ENCODE measurements around the gene ULK2.

The ULK2 gene

DNA sequence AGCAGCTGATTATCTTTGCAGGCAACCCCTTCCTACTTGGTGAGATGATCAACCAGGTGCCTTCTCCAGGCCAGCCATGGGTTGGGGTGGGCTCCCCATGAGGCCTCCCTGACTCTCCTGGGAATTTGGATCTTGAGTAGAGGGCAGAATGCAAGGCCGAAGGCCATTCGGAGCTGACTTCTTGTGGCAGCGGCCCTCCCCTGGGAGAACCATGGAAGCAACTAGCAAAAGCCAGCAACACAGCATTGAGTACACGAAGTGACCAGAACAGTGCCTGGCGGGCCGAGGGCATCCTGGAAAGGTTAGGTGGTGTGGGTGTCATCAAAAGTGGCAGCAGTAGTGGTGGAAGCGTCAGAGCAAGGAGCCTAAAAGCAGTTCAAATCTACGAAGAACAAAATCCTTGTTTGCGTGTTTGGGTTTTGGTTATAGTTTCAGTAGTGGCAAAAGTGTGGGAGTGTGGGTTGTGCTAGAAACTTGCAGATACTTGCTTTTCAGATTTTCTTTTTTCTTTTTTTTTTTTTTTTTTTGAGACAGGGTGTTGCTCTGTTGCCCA, 117.6 kb downstream of the ULK2 start:
- Histone ChIP-seq H3K4me3 (ENCODE audit: insufficient read depth, low read depth, low read length, poor library complexity, severe bottlenecking) (no peak overlapping the region), H3K27me3 (replicated peaks; ENCODE audit: control insufficient read depth, insufficient read depth, low read length, poor library complexity, severe bottlenecking) (no peaks in the 10 kb centered on the region), H3K4me1 (ENCODE audit: control insufficient read depth, insufficient read depth, low read length, poor library complexity, severe bottlenecking) (peaks cover 3% of the 10 kb centered on the region), H3K27ac (ENCODE audit: insufficient read depth, low read length, poor library complexity, severe bottlenecking) (no peak overlapping the region), H3K9me3 (ENCODE audit: control insufficient read depth, low read length) (no peaks in the 10 kb centered on the region), H3K36me3 (ENCODE audit: control insufficient read depth, insufficient read depth, low read length) (no peaks in the 10 kb centered on the region)
- no peak for DNase-seq

DNA sequence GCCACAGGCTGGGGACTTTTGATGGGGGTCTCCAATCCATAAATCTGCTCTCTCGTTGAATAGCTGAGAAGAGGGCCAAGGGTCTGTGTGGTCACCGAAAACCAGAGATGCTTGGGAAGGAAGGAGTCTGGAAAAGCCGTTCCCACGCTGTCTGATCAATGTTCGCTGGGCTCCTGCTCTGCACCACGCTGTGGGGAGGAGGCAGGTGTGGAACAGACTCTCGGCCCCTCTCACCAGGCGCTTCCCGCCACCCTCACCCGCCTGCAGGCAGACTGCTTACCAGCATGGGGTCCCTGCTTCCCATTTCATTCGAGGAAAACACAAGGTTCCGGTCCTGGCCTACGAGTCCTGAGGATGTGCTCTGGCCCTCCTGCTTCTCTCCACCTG, 118.9 kb downstream of the ULK2 start:
- peaks cover 6% of the 10 kb centered on the region for H3K4me1 ChIP-seq (ENCODE audit: control insufficient read depth, insufficient read depth, low read length, poor library complexity, severe bottlenecking)
- no peak overlapping the region for H3K27ac ChIP-seq (ENCODE audit: insufficient read depth, low read length, poor library complexity, severe bottlenecking)

DNA sequence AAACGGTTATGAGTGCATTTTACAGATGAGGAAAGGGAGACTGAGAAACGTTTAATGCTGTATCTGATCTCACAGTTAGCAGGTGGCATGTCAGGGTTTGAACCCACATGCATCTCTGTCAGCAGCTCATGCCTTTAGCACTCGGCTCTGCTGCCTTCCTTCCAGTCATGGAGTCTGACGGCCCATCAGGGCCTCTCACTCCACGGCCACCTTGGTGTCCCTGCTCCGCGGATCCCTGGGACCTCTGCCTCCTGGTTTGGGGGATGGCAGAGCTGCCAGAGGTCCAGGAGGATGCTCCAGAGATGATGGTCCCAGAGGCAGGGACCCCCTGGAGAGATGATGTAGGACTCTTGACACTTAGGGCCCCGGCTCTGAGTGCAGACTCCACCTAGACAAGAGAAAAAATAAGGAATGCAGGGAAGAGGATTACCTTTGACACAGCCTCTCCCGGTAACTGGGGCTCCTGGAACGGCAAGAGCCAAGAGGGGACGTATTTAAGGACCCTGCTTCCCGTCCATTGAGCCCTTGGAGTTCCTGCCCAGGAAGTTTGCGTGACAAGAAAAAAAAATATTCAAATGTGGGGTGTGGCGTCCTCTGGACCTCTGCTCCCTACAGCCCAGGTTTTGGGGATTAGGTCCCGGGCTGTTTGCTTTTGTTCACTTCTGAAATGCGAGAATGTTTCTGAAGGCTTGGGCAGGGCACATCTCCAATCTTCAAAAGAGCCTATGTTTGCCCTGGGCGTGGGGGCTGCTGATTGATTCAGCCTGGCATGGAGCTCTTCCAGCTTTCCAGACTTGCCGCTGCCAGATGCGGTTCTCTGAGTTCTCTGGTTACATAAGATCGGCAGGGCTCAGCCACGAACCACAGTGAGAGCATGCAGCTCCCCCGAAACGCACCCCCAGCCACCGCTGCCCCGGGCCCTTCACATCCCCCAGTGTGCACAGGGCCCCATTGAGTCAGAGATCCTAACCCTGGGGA, 119.6 kb downstream of the ULK2 start, which contains the start of gene ALDH3A1:
Gene ALDH3A1 (minus strand): TSS at position 470 of the 978 bp plus-strand sequence. CDS start 3,169 bp downstream, outside the sequence.
- no peak for DNase-seq
- Histone ChIP-seq H3K9me3 (ENCODE audit: control insufficient read depth, low read length) (no peaks in the 10 kb centered on the region), H3K27ac (ENCODE audit: insufficient read depth, low read length, poor library complexity, severe bottlenecking) (no peak within 1 kb of the TSS), H3K4me3 (ENCODE audit: insufficient read depth, low read depth, low read length, poor library complexity, severe bottlenecking) (no peak within 1 kb of the TSS), H3K36me3 (ENCODE audit: control insufficient read depth, insufficient read depth, low read length) (no peaks in the 10 kb centered on the region), H3K27me3 (replicated peaks; ENCODE audit: control insufficient read depth, insufficient read depth, low read length, poor library complexity, severe bottlenecking) (no peaks in the 10 kb centered on the region), H3K4me1 (ENCODE audit: control insufficient read depth, insufficient read depth, low read length, poor library complexity, severe bottlenecking) (peaks cover 6% of the 10 kb centered on the region)

More for the DNA sequence above, 118.9 kb downstream of the ULK2 start:
- DNase-seq = no peak
- Histone ChIP-seq H3K27me3 (replicated peaks; ENCODE audit: control insufficient read depth, insufficient read depth, low read length, poor library complexity, severe bottlenecking) (no peaks in the 10 kb centered on the region), H3K4me3 (ENCODE audit: insufficient read depth, low read depth, low read length, poor library complexity, severe bottlenecking) (no peak overlapping the region), H3K36me3 (ENCODE audit: control insufficient read depth, insufficient read depth, low read length) (no peaks in the 10 kb centered on the region), H3K9me3 (ENCODE audit: control insufficient read depth, low read length) (no peaks in the 10 kb centered on the region)

DNA sequence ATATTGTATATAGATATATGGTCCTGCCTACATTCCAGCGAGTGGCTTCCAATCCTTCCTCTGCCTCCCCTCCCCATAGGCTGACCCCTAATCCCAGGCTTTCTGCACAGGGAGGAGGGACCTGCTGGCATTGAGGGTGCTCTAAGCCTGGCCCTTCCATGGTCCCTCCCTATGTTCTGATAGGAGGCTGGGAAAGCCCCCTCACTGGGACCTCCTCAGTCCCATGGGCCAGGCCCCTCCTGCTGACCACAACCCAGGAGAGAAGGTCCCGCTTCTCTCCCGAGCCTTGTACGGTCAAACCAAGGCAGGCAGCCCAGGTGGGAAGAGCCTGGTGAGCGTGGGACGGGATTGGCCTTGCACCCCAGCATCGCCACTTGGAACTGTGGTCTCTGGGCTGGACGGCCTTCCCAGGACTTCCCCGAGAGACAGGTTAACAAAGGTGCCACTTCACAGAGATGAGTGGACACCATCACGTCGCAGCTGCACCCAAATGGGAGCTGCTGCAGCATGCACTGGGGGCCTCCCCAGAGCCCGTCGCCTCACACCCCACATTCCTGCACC, 120.5 kb downstream of the ULK2 start:
- Histone ChIP-seq H3K4me1 (ENCODE audit: control insufficient read depth, insufficient read depth, low read length, poor library complexity, severe bottlenecking) (peaks cover 6% of the 10 kb centered on the region), H3K9me3 (ENCODE audit: control insufficient read depth, low read length) (no peaks in the 10 kb centered on the region), H3K27me3 (replicated peaks; ENCODE audit: control insufficient read depth, insufficient read depth, low read length, poor library complexity, severe bottlenecking) (no peaks in the 10 kb centered on the region), H3K4me3 (ENCODE audit: insufficient read depth, low read depth, low read length, poor library complexity, severe bottlenecking) (no peak overlapping the region), H3K27ac (ENCODE audit: insufficient read depth, low read length, poor library complexity, severe bottlenecking) (no peak overlapping the region), H3K36me3 (ENCODE audit: control insufficient read depth, insufficient read depth, low read length) (no peaks in the 10 kb centered on the region)
- no peak for DNase-seq

DNA sequence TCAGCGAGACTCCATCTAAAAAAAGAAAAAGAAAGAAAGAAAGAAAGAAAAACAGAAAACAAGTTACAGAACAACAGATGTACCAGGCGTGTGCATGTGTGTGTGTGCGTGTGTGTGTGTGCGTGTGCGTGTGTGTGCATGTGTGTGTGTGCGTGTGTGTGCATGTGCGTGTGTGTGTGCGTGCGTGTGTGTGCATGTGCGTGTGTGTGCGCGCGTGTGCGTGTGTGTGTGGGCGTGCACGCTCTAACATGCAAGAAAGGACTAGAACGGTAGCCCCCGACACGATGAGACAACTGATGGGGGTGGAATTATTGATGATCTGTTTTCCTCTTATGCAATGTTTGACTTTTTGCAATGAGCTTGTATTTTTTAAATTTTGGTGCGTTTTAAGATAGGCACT, 121.2 kb downstream of the ULK2 start:
- no peaks in the 10 kb centered on the region for H3K36me3 ChIP-seq (ENCODE audit: control insufficient read depth, insufficient read depth, low read length)
- DNase-seq = no peak
- no peaks in the 10 kb centered on the region for H3K9me3 ChIP-seq (ENCODE audit: control insufficient read depth, low read length)
- no peaks in the 10 kb centered on the region for H3K27me3 ChIP-seq (replicated peaks; ENCODE audit: control insufficient read depth, insufficient read depth, low read length, poor library complexity, severe bottlenecking)
- no peak overlapping the region for H3K4me3 ChIP-seq (ENCODE audit: insufficient read depth, low read depth, low read length, poor library complexity, severe bottlenecking)
- H3K4me1 ChIP-seq (ENCODE audit: control insufficient read depth, insufficient read depth, low read length, poor library complexity, severe bottlenecking) = peaks cover 6% of the 10 kb centered on the region
- H3K27ac ChIP-seq (ENCODE audit: insufficient read depth, low read length, poor library complexity, severe bottlenecking) = no peak overlapping the region

DNA sequence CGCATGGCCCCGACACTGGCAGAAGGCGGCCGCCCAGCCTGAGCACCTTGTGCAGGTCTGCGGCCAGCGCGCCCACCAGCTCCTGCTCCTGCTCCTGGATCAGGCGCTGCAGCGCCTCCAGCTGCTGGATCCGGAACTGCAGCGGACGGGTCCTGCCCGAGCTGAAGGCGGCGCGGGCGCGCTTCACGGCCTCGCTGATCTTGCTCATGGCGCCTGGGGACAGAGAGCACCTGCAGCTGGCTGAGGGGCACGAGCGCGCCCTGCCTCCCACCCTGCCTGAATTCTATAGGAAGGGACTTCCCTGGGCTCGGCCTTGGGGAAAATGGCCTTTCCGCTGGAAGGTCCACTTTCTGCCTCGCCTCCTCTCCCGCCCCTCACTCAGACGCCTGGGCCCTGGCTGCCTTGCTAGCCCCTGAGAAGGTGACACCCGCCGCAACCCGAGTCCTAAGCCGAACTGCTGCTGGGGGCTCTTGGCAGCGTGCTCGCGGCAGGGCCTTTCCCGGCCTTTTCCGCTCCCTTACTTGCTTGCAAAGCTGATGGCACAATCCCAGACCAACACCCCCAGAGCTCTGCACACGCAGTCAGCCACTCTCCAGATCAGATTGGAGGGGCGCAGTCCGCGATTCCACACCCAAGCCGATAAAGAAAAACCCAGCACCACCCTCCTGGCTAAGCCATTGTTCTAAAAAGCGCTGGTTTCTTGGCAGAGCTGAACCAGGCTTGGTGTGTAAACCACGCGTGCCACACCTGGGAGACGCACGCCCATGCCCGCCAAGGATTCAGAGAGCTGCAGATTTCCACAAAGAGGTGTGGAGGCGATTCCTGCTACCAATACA, 122.6 kb downstream of the ULK2 start:
- peak; percentile 42 to 68 (median 67) for DNase-seq
- H3K27ac ChIP-seq (ENCODE audit: insufficient read depth, low read length, poor library complexity, severe bottlenecking) = no peak overlapping the region
- no peaks in the 10 kb centered on the region for H3K36me3 ChIP-seq (ENCODE audit: control insufficient read depth, insufficient read depth, low read length)
- H3K27me3 ChIP-seq (replicated peaks; ENCODE audit: control insufficient read depth, insufficient read depth, low read length, poor library complexity, severe bottlenecking) = no peaks in the 10 kb centered on the region
- no peaks in the 10 kb centered on the region for H3K9me3 ChIP-seq (ENCODE audit: control insufficient read depth, low read length)
- peaks cover 6% of the 10 kb centered on the region for H3K4me1 ChIP-seq (ENCODE audit: control insufficient read depth, insufficient read depth, low read length, poor library complexity, severe bottlenecking)
- H3K4me3 ChIP-seq (ENCODE audit: insufficient read depth, low read depth, low read length, poor library complexity, severe bottlenecking) = peak overlapping the region; percentile 52

DNA sequence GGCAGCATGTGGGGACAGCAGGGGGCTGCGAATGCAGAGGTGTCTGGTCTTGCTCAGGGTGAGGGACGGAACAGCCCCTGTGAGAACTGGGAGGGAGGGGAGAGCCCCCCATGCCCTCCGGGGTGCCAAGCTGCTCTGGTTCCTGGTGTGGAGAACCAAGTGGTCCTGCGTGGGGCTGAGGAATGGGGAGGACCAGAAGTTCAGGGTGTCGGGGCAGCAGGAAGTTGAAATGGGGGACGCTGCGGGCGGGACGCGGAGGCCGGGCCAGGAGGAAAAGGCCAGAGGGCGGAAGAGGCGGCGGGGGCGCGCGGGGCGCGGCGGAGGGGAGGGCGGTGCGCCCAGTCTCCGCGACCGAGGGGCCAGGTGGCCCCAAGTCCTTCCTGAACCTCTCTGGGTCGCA, 123.2 kb downstream of the ULK2 start:
- H3K27me3 ChIP-seq (replicated peaks; ENCODE audit: control insufficient read depth, insufficient read depth, low read length, poor library complexity, severe bottlenecking) = no peaks in the 10 kb centered on the region
- H3K9me3 ChIP-seq (ENCODE audit: control insufficient read depth, low read length) = no peaks in the 10 kb centered on the region
- peak overlapping the region; percentile 52 for H3K4me3 ChIP-seq (ENCODE audit: insufficient read depth, low read depth, low read length, poor library complexity, severe bottlenecking)
- no peak for DNase-seq
- peaks cover 6% of the 10 kb centered on the region for H3K4me1 ChIP-seq (ENCODE audit: control insufficient read depth, insufficient read depth, low read length, poor library complexity, severe bottlenecking)
- H3K36me3 ChIP-seq (ENCODE audit: control insufficient read depth, insufficient read depth, low read length) = no peaks in the 10 kb centered on the region
- H3K27ac ChIP-seq (ENCODE audit: insufficient read depth, low read length, poor library complexity, severe bottlenecking) = no peak overlapping the region

DNA sequence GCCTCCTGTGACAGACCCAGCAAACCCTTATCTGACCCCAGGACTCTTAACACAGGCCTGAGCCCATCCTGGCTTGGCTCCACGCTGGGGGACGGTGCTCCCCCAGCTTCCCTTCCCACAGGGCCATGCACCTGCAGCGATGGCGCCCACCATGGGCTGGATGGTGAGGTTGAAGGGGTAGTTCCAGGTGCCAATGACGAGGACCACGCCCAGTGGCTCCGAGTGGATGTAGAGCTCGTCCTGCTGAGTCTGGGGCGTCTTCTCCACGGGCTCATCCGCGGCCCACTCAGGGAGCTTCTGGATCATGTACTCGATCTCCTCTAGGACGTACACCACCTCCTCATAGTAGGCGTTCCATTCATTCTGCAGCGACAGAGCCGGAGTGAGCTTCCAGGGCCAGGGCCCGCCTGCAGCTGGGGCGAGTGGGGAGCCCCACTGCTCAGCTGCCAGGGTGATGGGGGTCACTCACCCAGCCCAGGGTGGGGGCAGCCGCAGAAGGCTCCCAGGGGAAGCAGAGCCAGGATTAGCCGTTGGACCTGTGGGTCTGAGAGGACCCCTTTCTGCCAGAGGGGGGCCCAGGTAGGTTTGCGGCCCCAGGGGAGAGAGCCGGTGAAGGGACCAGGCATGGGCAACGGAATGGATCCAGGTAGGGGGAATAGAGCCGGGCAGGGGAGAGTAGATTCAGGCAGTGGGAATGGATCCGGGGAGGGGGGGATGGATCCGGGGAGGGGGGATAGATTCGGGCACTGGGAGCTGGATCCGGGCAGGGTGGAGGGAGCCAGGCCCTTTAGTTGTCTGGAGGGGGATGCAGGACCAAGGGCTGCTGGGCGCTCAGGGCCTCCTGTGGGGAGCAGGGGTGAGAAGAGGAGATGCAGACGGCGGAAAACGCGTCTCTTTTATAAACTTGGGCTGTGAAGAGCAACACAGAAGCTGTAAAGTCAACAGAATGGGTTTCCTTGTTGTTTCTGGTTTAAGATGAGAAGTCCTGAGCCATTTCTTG, 124.3 kb downstream of the ULK2 start:
- H3K36me3 ChIP-seq (ENCODE audit: control insufficient read depth, insufficient read depth, low read length) = no peaks in the 10 kb centered on the region
- H3K27me3 ChIP-seq (replicated peaks; ENCODE audit: control insufficient read depth, insufficient read depth, low read length, poor library complexity, severe bottlenecking) = no peaks in the 10 kb centered on the region
- no peak for DNase-seq
- no peak overlapping the region for H3K4me3 ChIP-seq (ENCODE audit: insufficient read depth, low read depth, low read length, poor library complexity, severe bottlenecking)
- H3K9me3 ChIP-seq (ENCODE audit: control insufficient read depth, low read length) = no peaks in the 10 kb centered on the region
- H3K4me1 ChIP-seq (ENCODE audit: control insufficient read depth, insufficient read depth, low read length, poor library complexity, severe bottlenecking) = peaks cover 6% of the 10 kb centered on the region
- no peak overlapping the region for H3K27ac ChIP-seq (ENCODE audit: insufficient read depth, low read length, poor library complexity, severe bottlenecking)

DNA sequence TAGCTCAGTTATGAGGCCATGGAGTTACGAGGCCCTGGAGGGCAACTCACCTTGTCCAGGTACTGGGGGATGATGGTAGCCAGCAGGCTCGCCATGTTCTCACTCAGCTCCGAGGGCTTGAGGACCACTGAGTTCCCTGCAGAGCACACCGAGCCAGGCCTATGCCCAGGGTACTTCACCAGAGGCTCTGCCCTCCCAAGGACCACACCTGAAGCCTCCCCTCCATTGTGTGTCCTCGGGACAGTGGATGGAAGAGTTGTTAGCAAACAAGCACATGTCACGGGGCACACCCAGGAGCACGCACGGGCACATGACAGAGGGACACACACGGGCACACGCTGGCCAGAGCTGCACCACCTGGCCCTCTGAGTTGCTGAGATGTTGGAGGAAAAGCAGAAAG, 125.2 kb downstream of the ULK2 start:
- no peaks in the 10 kb centered on the region for H3K27me3 ChIP-seq (replicated peaks; ENCODE audit: control insufficient read depth, insufficient read depth, low read length, poor library complexity, severe bottlenecking)
- no peak for DNase-seq
- H3K36me3 ChIP-seq (ENCODE audit: control insufficient read depth, insufficient read depth, low read length) = no peaks in the 10 kb centered on the region
- no peaks in the 10 kb centered on the region for H3K9me3 ChIP-seq (ENCODE audit: control insufficient read depth, low read length)
- H3K4me3 ChIP-seq (ENCODE audit: insufficient read depth, low read depth, low read length, poor library complexity, severe bottlenecking) = no peak overlapping the region
- no peak overlapping the region for H3K27ac ChIP-seq (ENCODE audit: insufficient read depth, low read length, poor library complexity, severe bottlenecking)
- peaks cover 6% of the 10 kb centered on the region for H3K4me1 ChIP-seq (ENCODE audit: control insufficient read depth, insufficient read depth, low read length, poor library complexity, severe bottlenecking)
